IMR-90 (cell line): ENCODE measurements around the gene CMKLR1. TPM values are rescaled to one million over a fixed set of nuclear protein-coding genes. Genes with fewer than 3 reads are reported as not detected.

ENCODE experiments used
- polyA plus RNA-seq, 3 experiments: library from polyadenylated mRNA; depleted of rRNA; stranded (reverse); fragments of >200 nt; gene quantifications; 2 replicates each; pipeline ENCODE4 v1.2.3, GENCODE V29; 2012; ENCODE audit warnings: low replicate concordance in 1 of 3
- total RNA-seq: library from RNA; depleted of rRNA; stranded (reverse); fragments of >200 nt; gene quantifications from 2 replicates; pipeline ENCODE4 v1.2.3, GENCODE V29; 2012; rRNA removed

Gene CMKLR1
- total and polyA plus RNA-seq, 2 of the 4 experiments (the other 2 are of a cell fraction) = not detected

Other genes starting within 250 kb of the CMKLR1 start
- gene WSCD2, start 210.0 kb downstream of the CMKLR1 start, total RNA-seq = not detected in 2 replicates
- not detected in 2 replicates for gene WSCD2, start 210.0 kb downstream of the CMKLR1 start, polyA plus RNA-seq (2012; rRNA removed)
- 10.8 and 11.3 TPM in 2 replicates for gene FICD, start 176.0 kb upstream of the CMKLR1 start, total RNA-seq
- 4.0 and 4.2 TPM in 2 replicates for gene FICD, start 176.0 kb upstream of the CMKLR1 start, polyA plus RNA-seq (2012; rRNA removed)
- gene SART3, start 221.9 kb upstream of the CMKLR1 start, total RNA-seq = 37.8 and 61.7 TPM in 2 replicates
- 19.8 and 22.6 TPM in 2 replicates for gene SART3, start 221.9 kb upstream of the CMKLR1 start, polyA plus RNA-seq (2012; rRNA removed)
- 52.7 and 58.3 TPM in 2 replicates for gene ISCU, start 223.3 kb upstream of the CMKLR1 start, total RNA-seq
- 77.9 and 87.2 TPM in 2 replicates for gene ISCU, start 223.3 kb upstream of the CMKLR1 start, polyA plus RNA-seq (2012; rRNA removed)